HG03521 (cell line): Measurements from ENCODE around the gene LMBR1L.
"Not testable (repeated sequence)": the region's sequence is repeated elsewhere in the genome, so short reads cannot be mapped to it uniquely, and the experiment has no call there.

Experiments used
- ATAC-seq: cut with Tn5 transposase; IDR thresholded peaks from one replicate; pipeline ENCODE4 v1.9.1; 2021; ENCODE audit warnings: mild to moderate bottlenecking, moderate library complexity; ENCODE audit not compliant: unreplicated experiment

Gene LMBR1L

GRCh38 chr12:49110464-49111155 lies at the start of gene LMBR1L:
LMBR1L (minus strand) TSS chr12:49110847; CDS start chr12:49110555, 292 bp downstream.
- peak; percentile 97 for ATAC-seq

- ATAC-seq: no peak
Measured at GRCh38 chr12:49160399-49160798, 49.8 kb upstream of the LMBR1L start.

GRCh38 chr12:49154221-49154620 lies 43.6 kb upstream of the LMBR1L start:
- ATAC-seq: no peak

- no peak for ATAC-seq
Measured at GRCh38 chr12:49147384-49147783, 36.7 kb upstream of the LMBR1L start.

- ATAC-seq: no peak
Measured at GRCh38 chr12:49146406-49146805, 35.8 kb upstream of the LMBR1L start.

- ATAC-seq: no peak
Measured at GRCh38 chr12:49144384-49144783, 33.7 kb upstream of the LMBR1L start.

GRCh38 chr12:49138999-49139398 lies 28.4 kb upstream of the LMBR1L start:
- no peak for ATAC-seq

GRCh38 chr12:49138587-49138986 lies 27.9 kb upstream of the LMBR1L start:
- ATAC-seq: no peak

GRCh38 chr12:49137476-49137875 lies 26.8 kb upstream of the LMBR1L start:
- ATAC-seq: no peak

GRCh38 chr12:49136997-49137396 lies 26.4 kb upstream of the LMBR1L start:
- ATAC-seq: not testable (repeated sequence)

GRCh38 chr12:49133590-49133989 lies 22.9 kb upstream of the LMBR1L start:
- ATAC-seq: no peak

- ATAC-seq: no peak
Measured at GRCh38 chr12:49133014-49133413, 22.4 kb upstream of the LMBR1L start.

GRCh38 chr12:49131894-49132461 lies 21.3 kb upstream of the LMBR1L start:
- ATAC-seq: no peak

GRCh38 chr12:49131051-49131893 lies 20.6 kb upstream of the LMBR1L start, which contains the start of gene TUBA1B:
TUBA1B (minus strand) TSS chr12:49131395; CDS start chr12:49131300, 95 bp downstream.
- ATAC-seq: peak; percentile 69

GRCh38 chr12:49130151-49131050 lies 19.8 kb upstream of the LMBR1L start:
- peak; percentile 46 for ATAC-seq

- ATAC-seq: no peak
Measured at GRCh38 chr12:49129332-49130150, 18.9 kb upstream of the LMBR1L start.

- not testable (repeated sequence) for ATAC-seq
Measured at GRCh38 chr12:49127971-49128370, 17.3 kb upstream of the LMBR1L start.

GRCh38 chr12:49126852-49127763 lies 16.5 kb upstream of the LMBR1L start:
- no peak for ATAC-seq
